ENCODE measurements around the gene TEX22.

Gene TEX22

GRCh38 chr14:105421723-105422615, 23.6 kb downstream of the TEX22 start:
- no peak for DNase-seq
- peaks cover 7% of the 10 kb centered on the region for H3K27me3 Mint-ChIP-seq (ENCODE audit: low read depth, poor library complexity)
- H3K9me3 Mint-ChIP-seq: peaks cover 13% of the 10 kb centered on the region
- no peak for TF ChIP-seq CTCF (IDR thresholded peaks at IDR 0.05)
- peaks cover 46% of the 10 kb centered on the region for H3K4me1 Mint-ChIP-seq
- H3K27ac Mint-ChIP-seq: peak overlapping the region; percentile 93
- peaks cover 38% of the 10 kb centered on the region for H3K36me3 Mint-ChIP-seq (ENCODE audit: low read depth)
- H3K4me3 Mint-ChIP-seq: peak overlapping the region; percentile 91

GRCh38 chr14:105422695-105423487, 24.6 kb downstream of the TEX22 start:
- peak overlapping the region; percentile 89 for H3K27ac Mint-ChIP-seq
- H3K4me3 Mint-ChIP-seq: peak overlapping the region; percentile 15
- H3K4me1 Mint-ChIP-seq: peaks cover 39% of the 10 kb centered on the region
- TF ChIP-seq CTCF (IDR thresholded peaks at IDR 0.05): no peak
- DNase-seq: no peak
- peaks cover 7% of the 10 kb centered on the region for H3K27me3 Mint-ChIP-seq (ENCODE audit: low read depth, poor library complexity)
- peaks cover 18% of the 10 kb centered on the region for H3K9me3 Mint-ChIP-seq
- H3K36me3 Mint-ChIP-seq (ENCODE audit: low read depth): peaks cover 39% of the 10 kb centered on the region

GRCh38 chr14:105423488-105424195, 25.3 kb downstream of the TEX22 start:
- Mint-ChIP-seq H3K27me3 (ENCODE audit: low read depth, poor library complexity) (peaks cover 3% of the 10 kb centered on the region), H3K4me3 (no peak overlapping the region), H3K9me3 (peaks cover 25% of the 10 kb centered on the region), H3K36me3 (ENCODE audit: low read depth) (peaks cover 46% of the 10 kb centered on the region), H3K4me1 (peaks cover 31% of the 10 kb centered on the region), H3K27ac (no peak overlapping the region)
- no peak for DNase-seq
- TF ChIP-seq CTCF (IDR thresholded peaks at IDR 0.05): no peak

- Mint-ChIP-seq H3K4me3 (no peak overlapping the region), H3K36me3 (ENCODE audit: low read depth) (peaks cover 55% of the 10 kb centered on the region)
- TF ChIP-seq CTCF (IDR thresholded peaks at IDR 0.05): no peak
Observed at GRCh38 chr14:105424861-105425260, 26.5 kb downstream of the TEX22 start.

GRCh38 chr14:105425823-105426247, 27.5 kb downstream of the TEX22 start:
- Mint-ChIP-seq H3K4me3 (no peak overlapping the region), H3K4me1 (peaks cover 25% of the 10 kb centered on the region), H3K27ac (no peak overlapping the region), H3K36me3 (ENCODE audit: low read depth) (peaks cover 65% of the 10 kb centered on the region), H3K9me3 (peaks cover 47% of the 10 kb centered on the region), H3K27me3 (ENCODE audit: low read depth, poor library complexity) (no peaks in the 10 kb centered on the region)
- no peak for TF ChIP-seq CTCF (IDR thresholded peaks at IDR 0.05)
- no peak for DNase-seq

More at GRCh38 chr14:105424861-105425260, 26.5 kb downstream of the TEX22 start:
- Mint-ChIP-seq H3K4me1 (peaks cover 27% of the 10 kb centered on the region), H3K27ac (no peak overlapping the region), H3K27me3 (ENCODE audit: low read depth, poor library complexity) (no peaks in the 10 kb centered on the region), H3K9me3 (peaks cover 37% of the 10 kb centered on the region)
- DNase-seq: no peak

Measured in nephron progenitor cell (in vitro differentiated cells).